ENCODE data around the gene DCDC2.
"Not testable (repeated sequence)": the region's sequence is repeated elsewhere in the genome, so short reads cannot be mapped to it uniquely, and the experiment has no call there.

DCDC2 gene

DNA sequence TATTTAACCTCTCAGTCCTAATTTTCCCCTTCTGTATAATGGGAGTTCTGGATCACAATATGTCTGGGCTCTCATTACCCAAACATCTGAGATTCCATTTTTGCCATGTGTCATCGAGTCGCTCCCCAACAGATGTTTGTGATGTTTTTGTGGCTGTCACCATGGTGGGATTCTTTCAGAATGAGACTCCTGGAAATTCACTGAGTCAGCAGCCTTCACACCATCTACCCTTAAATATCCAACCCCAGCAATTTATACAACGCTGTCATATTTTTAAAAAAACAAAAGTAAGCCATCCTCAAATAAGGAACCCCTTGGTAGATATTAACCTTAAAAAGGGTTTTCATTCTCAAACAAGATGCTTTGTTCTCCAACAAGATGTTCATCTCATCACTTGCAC lies 211.0 kb downstream of the DCDC2 start:
- DNase-seq (ENCODE audit: low read depth): no peak

- DNase-seq (ENCODE audit: low read depth): no peak
Measured at GRCh38 chr6:24145690-24146131, 212.1 kb downstream of the DCDC2 start.

DNA sequence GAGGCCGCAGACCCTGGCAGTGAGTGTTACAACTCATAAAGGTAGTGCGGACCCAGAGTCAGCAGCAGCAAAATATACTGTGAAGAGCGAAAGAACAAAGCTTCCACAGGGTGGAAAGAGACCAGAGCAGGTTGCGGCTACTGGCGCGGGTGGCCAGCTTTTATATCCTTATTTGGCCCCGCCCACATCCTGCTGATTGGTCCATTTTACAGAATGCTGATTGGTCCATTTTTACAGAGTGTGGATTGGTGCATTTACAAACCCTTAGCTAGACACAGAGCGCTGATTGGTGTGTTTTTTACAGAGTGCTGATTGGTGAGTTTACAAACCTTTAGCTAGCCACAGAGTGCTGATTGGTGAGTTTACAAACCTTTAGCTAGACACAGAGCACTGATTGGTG lies 215.1 kb downstream of the DCDC2 start:
- DNase-seq (ENCODE audit: low read depth): not testable (repeated sequence)

DNA sequence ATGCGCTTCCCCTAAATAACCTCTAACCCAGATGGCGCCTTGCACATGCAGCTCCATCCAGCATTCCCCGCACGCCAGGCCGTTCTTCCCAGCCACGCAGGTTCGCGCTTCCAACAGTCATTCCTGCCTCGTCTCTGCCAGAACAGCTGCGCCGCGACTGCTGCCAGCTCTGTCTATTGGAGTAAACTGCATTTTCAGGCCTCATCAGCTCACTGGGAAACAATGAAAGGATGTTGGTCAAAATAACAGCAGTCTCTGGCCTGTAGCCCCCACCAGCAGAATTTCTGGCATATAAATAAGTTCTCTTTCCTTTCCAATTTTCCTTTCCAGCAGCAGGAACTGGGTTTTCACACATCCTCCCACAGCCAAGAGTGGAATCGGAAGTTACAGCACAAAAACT lies 217.3 kb downstream of the DCDC2 start:
- DNase-seq (ENCODE audit: low read depth): no peak

DNA sequence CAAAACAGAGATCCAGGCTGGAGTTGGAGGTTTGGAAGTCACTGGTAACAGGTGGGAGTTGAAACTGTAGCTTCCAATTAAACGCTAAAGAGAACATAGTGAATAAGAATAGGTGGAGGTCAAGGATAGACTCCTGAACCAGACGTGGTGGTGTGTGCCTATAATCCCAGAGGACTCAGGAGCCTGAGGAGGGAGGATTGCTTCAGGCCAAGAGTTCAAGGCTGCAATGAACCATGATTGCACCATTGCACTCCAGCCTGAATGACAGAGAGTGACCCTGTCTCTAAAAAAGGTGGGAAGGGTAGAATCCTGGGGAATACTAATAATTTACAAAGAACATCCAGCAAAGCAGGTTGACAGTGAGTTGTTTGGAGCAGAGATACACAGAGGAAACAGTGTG lies 218.2 kb downstream of the DCDC2 start:
- DNase-seq (ENCODE audit: low read depth): no peak

GRCh38 chr6:24139080-24139479 lies 218.8 kb downstream of the DCDC2 start:
- no peak for DNase-seq (ENCODE audit: low read depth)

GRCh38 chr6:24131751-24132150 lies 226.1 kb downstream of the DCDC2 start:
- DNase-seq (ENCODE audit: low read depth): no peak

DNA sequence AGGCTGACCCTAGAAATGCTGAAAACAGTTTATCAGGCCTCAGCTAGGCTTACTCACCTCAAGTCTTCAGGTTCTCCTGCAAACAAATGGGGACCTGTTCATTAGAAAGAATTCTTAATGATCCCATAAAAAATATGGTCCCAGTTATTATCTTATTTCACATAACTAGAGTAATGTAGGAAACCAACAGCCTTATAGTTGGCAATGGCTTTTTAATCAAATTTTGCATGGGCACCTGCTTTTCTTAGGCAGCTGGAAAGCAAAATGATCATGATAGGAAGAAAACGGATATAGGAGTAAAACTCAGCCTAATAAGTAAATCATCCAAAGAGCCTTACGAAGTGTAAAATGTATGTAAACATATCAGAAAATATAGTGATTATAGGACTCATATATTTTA lies 230.5 kb downstream of the DCDC2 start:
- DNase-seq (ENCODE audit: low read depth): no peak

DNA sequence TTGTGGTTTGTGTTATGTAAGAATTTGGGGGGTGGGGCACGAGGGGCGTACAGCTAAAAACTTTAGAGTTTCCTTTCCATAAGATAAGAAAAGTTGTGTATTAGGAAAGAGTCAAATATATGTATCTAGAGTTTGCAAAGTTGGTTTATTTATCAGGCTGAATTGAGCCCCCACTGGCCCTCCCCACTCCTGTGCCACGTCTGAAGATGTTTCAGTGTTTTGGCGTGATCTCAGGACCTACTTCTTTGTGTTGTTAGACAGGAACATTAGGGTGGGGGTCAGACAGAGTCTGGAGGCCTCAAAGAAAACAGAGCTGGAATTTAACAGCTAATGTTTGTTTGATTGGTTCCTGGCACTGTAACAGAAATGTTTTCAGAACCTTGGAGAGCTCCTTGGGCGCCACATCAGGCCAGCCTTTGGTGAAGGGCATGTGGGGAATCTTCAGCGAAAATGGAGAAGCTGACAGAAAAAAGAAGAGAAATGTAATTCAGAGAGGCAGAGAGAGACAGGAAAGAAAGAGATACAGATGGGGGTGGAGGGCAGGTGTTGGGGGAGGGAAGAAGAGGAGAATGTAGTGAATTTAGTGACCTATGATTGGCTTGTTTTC lies 231.2 kb downstream of the DCDC2 start:
- DNase-seq (ENCODE audit: low read depth): no peak

- DNase-seq (ENCODE audit: low read depth): no peak
Measured at GRCh38 chr6:24125980-24126379, 231.9 kb downstream of the DCDC2 start, which contains the start of gene NRSN1. NRSN1 (plus strand) TSS chr6:24126215; CDS start chr6:24134328, 8,113 bp downstream.

- DNase-seq (ENCODE audit: low read depth): no peak
Measured at GRCh38 chr6:24122139-24122538, 235.7 kb downstream of the DCDC2 start.

Data from activated T-cell treated with anti-CD3 and anti-CD28 coated beads for 48 hours (primary cell).